Fibroblast of mammary gland (primary cell): Measurements from ENCODE around the gene PMAIP1.

Experiments
- DNase-seq: peaks from one replicate; pipeline ENCODE4 v3.0.0-alpha.2; 2010; ENCODE audit warnings: low read depth
- H3K4me3 ChIP-seq: 2 replicates; pipeline ENCODE4 v1.5.1; 2011; ENCODE audit warnings: low read depth, mild to moderate bottlenecking, low read length, moderate library complexity; ENCODE audit not compliant: control insufficient read depth
- CTCF ChIP-seq: conservative IDR thresholded peaks from 2 replicates; pipeline ENCODE4 v1.5.1; 2011; ENCODE audit warnings: low read depth, low read length, inconsistent platforms; ENCODE audit not compliant: control insufficient read depth, insufficient read depth

Gene PMAIP1

GRCh38 chr18:59865241-59865986, 34.4 kb upstream of the PMAIP1 start:
- TF ChIP-seq CTCF: no peak
- H3K4me3 ChIP-seq: no peak overlapping the region
- no peak for DNase-seq

GRCh38 chr18:59866551-59867269, 33.1 kb upstream of the PMAIP1 start:
- no peak for TF ChIP-seq CTCF
- DNase-seq: no peak
- H3K4me3 ChIP-seq: no peak overlapping the region

GRCh38 chr18:59867337-59868104, 32.3 kb upstream of the PMAIP1 start:
- no peak for TF ChIP-seq CTCF
- DNase-seq: no peak
- no peak overlapping the region for H3K4me3 ChIP-seq

GRCh38 chr18:59870623-59871130, 29.1 kb upstream of the PMAIP1 start:
- no peak overlapping the region for H3K4me3 ChIP-seq
- DNase-seq: peak; percentile 47
- no peak for TF ChIP-seq CTCF

GRCh38 chr18:59871711-59872362, 28.0 kb upstream of the PMAIP1 start:
- DNase-seq: no peak
- no peak for TF ChIP-seq CTCF
- no peak overlapping the region for H3K4me3 ChIP-seq

- no peak for DNase-seq
- TF ChIP-seq CTCF: no peak
- H3K4me3 ChIP-seq: no peak overlapping the region
Measured at GRCh38 chr18:59873641-59874040, 26.2 kb upstream of the PMAIP1 start.
